Amygdala (tissue), 56 donors: ENCODE results near the gene TSR3.

Source experiments
- DNase-seq, 56 donors: peaks; one replicate each; lab custom pipeline; 2025; lab: John Stamatoyannopoulos, UW

TSR3 gene

GRCh38 chr16:1351582-1352362, at the start of gene TSR3, which contains the start of gene GNPTG:
Gene TSR3 (minus strand): TSS chr16:1351878. CDS start chr16:1351804, 74 bp downstream.
Gene GNPTG (plus strand): TSS chr16:1351931. CDS start chr16:1351966, 35 bp downstream.
- peak in 48 of 56 donors; percentile 17 to 86 (median 60) for DNase-seq

- DNase-seq: no peak
Measured at GRCh38 chr16:1401061-1401757, 49.5 kb upstream of the TSR3 start.

DNA sequence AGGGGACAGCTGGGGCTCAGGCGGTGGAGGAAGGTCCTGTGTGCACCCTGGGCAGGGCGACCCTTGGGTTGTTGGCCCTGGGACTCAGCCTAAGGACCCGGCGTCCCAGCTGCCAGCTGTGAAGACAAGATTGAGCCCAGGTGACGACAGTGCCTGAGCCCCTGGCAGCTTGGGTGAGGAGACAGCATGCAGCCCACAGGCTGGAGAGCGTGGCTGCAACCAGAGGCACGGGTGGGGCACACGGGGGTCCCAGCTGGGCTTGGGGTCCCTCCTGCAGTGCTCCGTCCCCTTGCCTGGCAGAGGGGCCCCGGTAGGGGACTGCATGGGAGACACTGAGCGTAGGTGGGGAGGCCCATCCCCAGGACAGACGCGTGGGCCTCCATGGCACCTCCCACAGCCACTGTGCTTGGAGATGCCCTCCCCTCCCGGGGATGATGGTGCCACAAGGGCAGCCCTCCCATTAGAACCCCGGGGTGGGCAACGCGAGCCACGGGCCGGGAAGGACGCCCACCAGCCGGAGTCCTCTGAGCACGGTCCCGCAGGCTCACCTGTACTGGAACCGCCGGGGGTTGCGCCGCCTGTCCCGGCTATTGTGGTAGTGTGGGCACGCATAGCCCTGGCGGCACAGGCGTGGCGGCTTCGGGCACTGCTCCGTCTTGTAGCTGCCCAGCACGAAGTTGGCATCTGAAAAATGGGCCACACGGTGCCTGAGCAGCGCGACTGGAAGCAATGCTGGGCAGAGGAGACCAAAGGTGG, 47.3 kb upstream of the TSR3 start:
- DNase-seq: no peak

- DNase-seq: no peak
Measured at GRCh38 chr16:1398351-1398750, 46.7 kb upstream of the TSR3 start.

DNA sequence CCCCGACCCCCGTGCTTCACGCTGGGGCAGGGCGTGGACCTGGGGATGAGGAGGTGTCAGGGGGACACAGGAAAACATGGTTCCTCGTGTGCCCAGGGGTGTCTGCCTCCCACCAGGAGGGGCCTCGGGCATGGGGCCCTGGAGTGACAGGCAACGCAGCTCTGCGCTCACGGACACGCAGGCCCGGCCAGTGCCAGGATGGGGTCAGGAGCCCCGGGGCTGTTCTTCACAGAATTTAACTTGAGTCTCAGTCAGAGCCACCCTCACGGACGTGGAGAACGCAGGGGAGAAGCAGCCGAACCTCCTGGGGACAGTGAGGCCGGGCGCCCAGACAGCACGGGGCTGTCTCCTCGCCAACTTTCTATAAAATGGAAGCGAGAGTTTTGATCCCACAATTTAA, 46.1 kb upstream of the TSR3 start:
- DNase-seq: no peak

- DNase-seq: no peak
Measured at GRCh38 chr16:1395444-1396031, 43.9 kb upstream of the TSR3 start.

- DNase-seq: no peak
Measured at GRCh38 chr16:1394367-1394951, 42.8 kb upstream of the TSR3 start.

DNA sequence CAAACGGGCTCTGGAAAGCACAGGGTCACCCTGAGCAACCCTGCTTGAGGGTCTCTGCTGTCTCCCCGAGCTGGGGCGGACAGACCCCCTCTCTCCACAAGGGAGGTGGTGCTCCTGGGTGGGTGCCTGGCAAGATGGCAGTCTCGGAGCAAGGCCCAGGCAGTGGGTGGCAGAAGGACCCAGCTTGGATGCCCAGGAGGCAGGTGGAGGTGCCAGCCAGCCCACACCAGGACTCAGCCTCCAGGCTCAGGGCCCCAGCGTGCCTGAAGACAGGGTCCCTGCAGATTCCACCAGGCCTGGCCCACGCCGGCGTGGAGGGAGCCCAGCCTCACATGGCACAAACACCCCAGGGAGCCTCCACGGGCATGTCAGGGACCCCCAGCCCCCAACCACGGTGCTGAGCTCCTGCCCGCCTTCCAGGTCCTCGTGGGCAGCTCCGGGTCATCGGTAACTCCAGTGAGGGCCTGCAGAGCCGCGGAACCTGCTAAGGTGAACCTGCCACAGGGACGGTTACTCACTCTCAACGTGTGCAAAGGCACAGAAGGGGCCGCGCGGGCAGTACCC, 42.0 kb upstream of the TSR3 start:
- DNase-seq: no peak

DNA sequence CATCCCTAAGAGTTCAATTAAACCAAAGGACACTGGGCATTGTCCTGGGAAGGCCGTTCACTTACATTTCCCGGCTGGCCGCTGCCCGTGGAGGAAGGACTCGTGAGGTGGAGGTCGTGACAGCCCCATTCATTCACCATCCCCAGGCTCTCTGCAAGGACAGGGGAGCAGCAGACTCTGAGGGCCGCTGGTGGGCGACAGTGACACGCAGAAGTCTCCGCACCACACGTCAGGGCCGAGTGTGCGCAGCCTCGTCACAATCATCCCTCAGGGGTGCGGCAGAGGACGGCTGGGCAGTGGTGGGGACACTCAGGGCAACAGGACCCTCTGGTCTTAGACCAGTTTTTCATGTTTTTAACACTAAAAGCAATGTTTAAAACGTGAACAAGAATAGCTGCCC, 41.1 kb upstream of the TSR3 start:
- DNase-seq: no peak

DNA sequence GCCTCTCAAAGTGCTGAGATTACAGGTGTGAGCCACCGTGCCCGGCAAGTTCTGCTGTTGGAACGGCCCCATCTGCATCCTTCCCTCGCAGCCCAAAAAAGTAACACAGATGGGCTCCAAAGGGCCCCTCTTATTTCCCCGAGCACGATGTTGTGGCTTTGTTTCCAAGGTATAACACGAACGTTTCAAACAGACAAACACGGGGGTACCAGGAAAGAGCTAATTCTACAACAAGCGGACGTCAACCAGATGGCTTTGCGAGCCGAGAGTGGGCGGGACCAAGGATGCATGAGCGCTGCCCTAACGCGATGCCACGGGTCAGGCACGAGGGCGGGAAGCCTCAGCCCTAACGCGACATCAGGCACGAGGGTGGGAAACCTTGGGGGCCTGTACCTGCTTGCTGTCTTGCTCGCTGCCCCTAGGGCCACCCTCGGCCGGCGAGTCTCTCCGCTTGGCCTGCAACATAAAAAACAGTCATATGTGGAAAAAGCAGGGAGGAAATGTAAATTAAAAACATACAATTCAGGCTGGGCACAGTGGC, 38.6 kb upstream of the TSR3 start:
- no peak for DNase-seq

- no peak for DNase-seq
Measured at GRCh38 chr16:1389762-1390161, 38.1 kb upstream of the TSR3 start.

- DNase-seq: no peak
Measured at GRCh38 chr16:1387331-1387730, 35.7 kb upstream of the TSR3 start.

GRCh38 chr16:1385232-1385631, 33.6 kb upstream of the TSR3 start:
- DNase-seq: no peak

- DNase-seq: no peak
Measured at GRCh38 chr16:1383556-1383955, 31.9 kb upstream of the TSR3 start.

DNA sequence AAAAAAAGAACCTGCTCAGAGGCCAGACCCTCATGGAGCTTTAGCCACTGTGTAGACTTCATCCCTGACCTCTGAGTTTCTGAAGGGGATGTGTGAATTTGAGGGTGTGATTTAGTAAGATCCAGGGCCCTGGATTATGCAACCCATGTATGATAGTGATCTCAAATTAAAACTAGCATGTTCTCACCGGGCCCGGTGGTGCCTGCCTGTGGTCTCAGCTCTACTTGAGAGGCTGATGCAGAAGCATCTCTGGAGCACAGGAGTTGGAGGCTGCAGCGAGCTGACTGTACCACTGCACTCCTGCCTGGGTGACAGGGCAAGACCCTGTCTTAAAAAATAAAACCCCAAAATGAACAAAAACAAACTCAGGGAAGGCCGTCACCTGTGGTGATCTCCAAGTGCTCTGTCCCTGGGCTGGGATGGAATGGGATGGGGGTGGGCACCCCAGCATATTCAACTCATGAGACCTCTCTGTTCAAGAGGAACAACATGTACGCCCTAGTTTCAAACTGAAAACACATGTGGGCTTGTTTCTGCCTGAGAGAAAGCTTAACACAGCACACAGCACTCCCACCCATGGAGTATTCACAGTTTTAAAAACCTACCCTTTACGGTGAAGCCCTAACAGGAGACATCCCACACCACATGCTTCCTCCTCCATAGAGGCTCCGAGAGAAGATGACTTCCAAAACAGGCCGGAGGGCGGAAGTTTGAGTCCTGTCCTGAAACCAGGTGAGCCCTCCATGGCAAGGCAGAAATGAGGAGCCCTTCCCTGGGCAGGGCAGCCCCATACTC, 30.1 kb upstream of the TSR3 start:
- DNase-seq: peak in 1 of 56 donors; percentile 18

DNA sequence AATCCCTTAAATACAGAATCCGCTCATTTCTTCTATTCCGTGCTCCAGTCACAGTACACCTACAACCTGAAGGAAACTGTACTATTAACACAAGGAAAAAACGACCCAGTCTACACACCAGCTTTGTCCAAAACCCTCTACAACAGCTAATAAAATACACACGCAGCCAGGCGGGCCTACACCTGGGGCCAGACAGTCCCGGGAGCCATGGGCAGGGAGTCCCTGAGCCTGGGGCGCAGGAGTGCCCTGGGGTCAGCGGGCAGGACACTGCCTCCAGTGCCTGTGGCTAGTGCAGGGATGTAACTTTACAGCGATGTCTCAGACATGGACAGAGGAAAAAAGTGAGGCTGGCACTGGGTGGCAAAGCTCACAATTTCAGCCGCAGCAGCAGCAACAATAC, 28.5 kb upstream of the TSR3 start:
- no peak for DNase-seq

- DNase-seq: peak in 18 of 56 donors; percentile 3 to 60 (median 22)
Measured at GRCh38 chr16:1379304-1380076, 27.8 kb upstream of the TSR3 start.

GRCh38 chr16:1378804-1379303, 27.2 kb upstream of the TSR3 start:
- DNase-seq: peak in 29 of 56 donors; percentile 15 to 65 (median 42)
